ENCODE results near the gene PIK3C2G. TPM values are rescaled to one million over a fixed set of nuclear protein-coding genes. Genes with fewer than 3 reads are reported as not detected.

The PIK3C2G gene
- total RNA-seq, 1 experiment from 2014 or later, result not detected

DNA sequence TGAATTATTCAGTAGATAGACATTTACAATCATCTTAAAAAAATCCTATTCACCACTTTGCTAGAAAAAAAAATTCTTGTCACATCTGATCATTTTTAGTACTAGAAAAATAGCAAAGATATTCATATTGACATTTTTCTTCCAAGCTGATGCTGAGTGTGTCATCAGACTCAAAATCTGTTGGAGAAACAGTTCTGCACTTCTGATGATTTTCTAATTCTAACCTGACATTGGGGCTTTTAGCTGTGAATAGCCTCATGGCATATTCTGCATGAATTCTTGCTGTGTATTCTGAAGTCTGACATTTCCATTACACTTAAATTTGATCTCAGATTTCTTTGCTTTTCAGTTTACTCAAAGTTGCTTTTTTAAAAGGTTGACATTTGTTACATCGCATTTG lies 150.1 kb downstream of the PIK3C2G start:
- peak; percentile 5 for DNase-seq
- H3K4me1 ChIP-seq (ENCODE audit: low read length), result no peaks in the 10 kb centered on the region
- no peak overlapping the region for H3K4me2 ChIP-seq (ENCODE audit: low read depth, low read length, poor library complexity, severe bottlenecking)
- no peaks in the 10 kb centered on the region for H3K79me2 ChIP-seq (ENCODE audit: low read length)
- no peak overlapping the region for H3K27ac ChIP-seq (ENCODE audit: low read length)
- no peaks in the 10 kb centered on the region for H3K36me3 ChIP-seq (ENCODE audit: insufficient read depth, low read length)
- no peak overlapping the region for H3K4me3 ChIP-seq (ENCODE audit: low read length)
- no peaks in the 10 kb centered on the region for H3K9me3 ChIP-seq (ENCODE audit: low read length)
- H3K9ac ChIP-seq (ENCODE audit: low read length), result no peak overlapping the region
- H3K27me3 ChIP-seq (ENCODE audit: low read length), result no peaks in the 10 kb centered on the region
- no peaks in the 10 kb centered on the region for H3K9me2 ChIP-seq (replicated peaks; ENCODE audit: insufficient read depth, low read length)
- H4K20me1 ChIP-seq (ENCODE audit: insufficient read depth, low read depth, low read length), result no peaks in the 10 kb centered on the region
- H2AFZ ChIP-seq (ENCODE audit: low read length), result no peak overlapping the region

- Histone ChIP-seq H3K79me2 (ENCODE audit: low read length) (no peaks in the 10 kb centered on the region), H2AFZ (ENCODE audit: low read length) (no peak overlapping the region), H3K9ac (ENCODE audit: low read length) (no peak overlapping the region), H4K20me1 (ENCODE audit: insufficient read depth, low read depth, low read length) (no peaks in the 10 kb centered on the region), H3K27me3 (ENCODE audit: low read length) (no peaks in the 10 kb centered on the region), H3K4me3 (ENCODE audit: low read length) (no peak overlapping the region), H3K9me2 (replicated peaks; ENCODE audit: insufficient read depth, low read length) (no peaks in the 10 kb centered on the region), H3K36me3 (ENCODE audit: insufficient read depth, low read length) (no peaks in the 10 kb centered on the region), H3K27ac (ENCODE audit: low read length) (no peak overlapping the region), H3K4me1 (ENCODE audit: low read length) (no peaks in the 10 kb centered on the region), H3K9me3 (ENCODE audit: low read length) (no peaks in the 10 kb centered on the region), H3K4me2 (ENCODE audit: low read depth, low read length, poor library complexity, severe bottlenecking) (no peak overlapping the region)
- peak; percentile 5 for DNase-seq
Observed at GRCh38 chr12:18414671-18415070, 153.4 kb downstream of the PIK3C2G start.

GRCh38 chr12:18415227-18415626 lies 153.9 kb downstream of the PIK3C2G start:
- H2AFZ ChIP-seq (ENCODE audit: low read length), result no peak overlapping the region

DNA sequence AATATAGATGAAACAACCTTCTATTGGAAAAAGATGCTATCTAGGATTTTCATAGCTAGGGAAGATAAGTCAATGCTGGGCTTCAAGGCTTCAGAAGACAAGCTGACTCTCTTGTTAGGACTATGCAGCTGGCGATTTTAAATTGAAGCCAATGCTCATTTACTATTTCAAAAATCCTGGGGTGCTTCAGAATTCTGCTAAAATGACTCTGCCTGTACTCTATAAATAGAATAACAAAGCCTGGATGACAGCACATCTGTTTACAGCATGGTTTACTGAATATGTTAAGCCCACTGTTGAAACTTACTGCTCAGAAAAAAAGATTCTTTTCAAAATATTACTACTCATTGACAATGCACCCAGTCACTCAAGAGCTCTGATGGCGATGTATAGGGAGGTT lies 155.1 kb downstream of the PIK3C2G start:
- no peak overlapping the region for H3K27ac ChIP-seq (ENCODE audit: low read length)
- H3K36me3 ChIP-seq (ENCODE audit: insufficient read depth, low read length), result no peaks in the 10 kb centered on the region
- no peak for DNase-seq
- no peaks in the 10 kb centered on the region for H3K79me2 ChIP-seq (ENCODE audit: low read length)
- H3K4me3 ChIP-seq (ENCODE audit: low read length), result no peak overlapping the region
- H3K9me3 ChIP-seq (ENCODE audit: low read length), result no peaks in the 10 kb centered on the region
- H3K9ac ChIP-seq (ENCODE audit: low read length), result no peak overlapping the region
- H3K4me1 ChIP-seq (ENCODE audit: low read length), result no peaks in the 10 kb centered on the region
- H3K27me3 ChIP-seq (ENCODE audit: low read length), result no peaks in the 10 kb centered on the region
- no peak overlapping the region for H2AFZ ChIP-seq (ENCODE audit: low read length)
- H3K9me2 ChIP-seq (replicated peaks; ENCODE audit: insufficient read depth, low read length), result no peaks in the 10 kb centered on the region
- H4K20me1 ChIP-seq (ENCODE audit: insufficient read depth, low read depth, low read length), result no peaks in the 10 kb centered on the region
- H3K4me2 ChIP-seq (ENCODE audit: low read depth, low read length, poor library complexity, severe bottlenecking), result no peak overlapping the region

More at GRCh38 chr12:18415227-18415626, 153.9 kb downstream of the PIK3C2G start:
- peak; percentile 9 for DNase-seq
- Histone ChIP-seq H4K20me1 (ENCODE audit: insufficient read depth, low read depth, low read length) (no peaks in the 10 kb centered on the region), H3K9me3 (ENCODE audit: low read length) (no peaks in the 10 kb centered on the region), H3K4me2 (ENCODE audit: low read depth, low read length, poor library complexity, severe bottlenecking) (no peak overlapping the region), H3K4me3 (ENCODE audit: low read length) (no peak overlapping the region), H3K36me3 (ENCODE audit: insufficient read depth, low read length) (no peaks in the 10 kb centered on the region), H3K9ac (ENCODE audit: low read length) (no peak overlapping the region), H3K27me3 (ENCODE audit: low read length) (no peaks in the 10 kb centered on the region), H3K9me2 (replicated peaks; ENCODE audit: insufficient read depth, low read length) (no peaks in the 10 kb centered on the region), H3K27ac (ENCODE audit: low read length) (no peak overlapping the region), H3K79me2 (ENCODE audit: low read length) (no peaks in the 10 kb centered on the region), H3K4me1 (ENCODE audit: low read length) (no peaks in the 10 kb centered on the region)

DNA sequence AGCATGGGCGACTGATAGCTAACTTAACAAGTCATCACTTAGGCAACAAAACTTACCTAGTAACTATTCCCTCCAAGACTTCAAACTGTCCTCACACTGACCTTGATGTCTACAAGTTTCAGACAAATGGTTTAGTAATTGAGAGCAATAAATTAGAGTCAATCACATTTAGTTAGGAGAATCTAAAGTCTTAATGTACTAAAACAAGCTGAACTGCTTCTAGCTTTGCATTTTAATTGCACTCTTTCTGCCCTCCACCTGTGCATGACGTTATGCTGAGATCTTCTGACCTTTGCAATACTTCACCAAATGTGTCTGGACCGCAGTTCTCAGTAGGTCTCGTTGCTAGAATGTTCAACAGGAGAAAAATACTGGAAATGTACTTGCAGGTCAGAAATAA lies 158.0 kb downstream of the PIK3C2G start:
- no peaks in the 10 kb centered on the region for H3K9me2 ChIP-seq (replicated peaks; ENCODE audit: insufficient read depth, low read length)
- no peak overlapping the region for H3K4me2 ChIP-seq (ENCODE audit: low read depth, low read length, poor library complexity, severe bottlenecking)
- H3K27me3 ChIP-seq (ENCODE audit: low read length), result no peaks in the 10 kb centered on the region
- no peaks in the 10 kb centered on the region for H3K4me1 ChIP-seq (ENCODE audit: low read length)
- no peaks in the 10 kb centered on the region for H3K9me3 ChIP-seq (ENCODE audit: low read length)
- H3K27ac ChIP-seq (ENCODE audit: low read length), result no peak overlapping the region
- H2AFZ ChIP-seq (ENCODE audit: low read length), result no peak overlapping the region
- no peaks in the 10 kb centered on the region for H3K79me2 ChIP-seq (ENCODE audit: low read length)
- no peak overlapping the region for H3K4me3 ChIP-seq (ENCODE audit: low read length)
- no peaks in the 10 kb centered on the region for H4K20me1 ChIP-seq (ENCODE audit: insufficient read depth, low read depth, low read length)
- DNase-seq, result no peak
- H3K9ac ChIP-seq (ENCODE audit: low read length), result no peak overlapping the region
- no peaks in the 10 kb centered on the region for H3K36me3 ChIP-seq (ENCODE audit: insufficient read depth, low read length)

DNA sequence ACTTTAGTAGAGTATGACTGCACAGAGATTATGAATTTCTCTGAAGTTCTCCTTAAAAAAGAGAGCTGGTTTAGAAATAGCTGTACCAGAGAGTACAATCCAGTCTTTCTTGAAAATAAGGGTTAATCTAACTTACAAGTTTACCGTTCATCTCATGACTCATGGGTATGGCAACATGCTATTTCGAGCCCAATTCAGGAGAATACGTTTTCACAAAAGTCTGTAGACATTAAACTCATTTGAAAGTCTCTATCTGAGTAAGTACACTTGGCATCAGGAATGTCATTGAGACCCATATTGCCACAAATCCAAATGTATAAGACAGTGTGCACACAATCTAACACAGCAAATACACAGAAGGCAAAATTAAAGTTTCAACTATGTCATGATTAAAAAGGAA lies 160.5 kb downstream of the PIK3C2G start:
- Histone ChIP-seq H3K79me2 (ENCODE audit: low read length) (no peaks in the 10 kb centered on the region), H3K4me3 (ENCODE audit: low read length) (no peak overlapping the region), H4K20me1 (ENCODE audit: insufficient read depth, low read depth, low read length) (no peaks in the 10 kb centered on the region), H3K27ac (ENCODE audit: low read length) (no peak overlapping the region), H3K27me3 (ENCODE audit: low read length) (no peaks in the 10 kb centered on the region), H2AFZ (ENCODE audit: low read length) (no peak overlapping the region), H3K9ac (ENCODE audit: low read length) (no peak overlapping the region), H3K36me3 (ENCODE audit: insufficient read depth, low read length) (no peaks in the 10 kb centered on the region), H3K4me1 (ENCODE audit: low read length) (no peaks in the 10 kb centered on the region), H3K4me2 (ENCODE audit: low read depth, low read length, poor library complexity, severe bottlenecking) (no peak overlapping the region), H3K9me3 (ENCODE audit: low read length) (no peaks in the 10 kb centered on the region), H3K9me2 (replicated peaks; ENCODE audit: insufficient read depth, low read length) (no peaks in the 10 kb centered on the region)
- no peak for DNase-seq

GRCh38 chr12:18422871-18423270 lies 161.6 kb downstream of the PIK3C2G start:
- Histone ChIP-seq H3K4me2 (ENCODE audit: low read depth, low read length, poor library complexity, severe bottlenecking) (no peak overlapping the region), H3K9me3 (ENCODE audit: low read length) (no peaks in the 10 kb centered on the region), H3K9ac (ENCODE audit: low read length) (no peak overlapping the region), H4K20me1 (ENCODE audit: insufficient read depth, low read depth, low read length) (no peaks in the 10 kb centered on the region), H3K9me2 (replicated peaks; ENCODE audit: insufficient read depth, low read length) (no peaks in the 10 kb centered on the region), H3K36me3 (ENCODE audit: insufficient read depth, low read length) (no peaks in the 10 kb centered on the region), H2AFZ (ENCODE audit: low read length) (no peak overlapping the region), H3K27ac (ENCODE audit: low read length) (no peak overlapping the region), H3K27me3 (ENCODE audit: low read length) (no peaks in the 10 kb centered on the region), H3K79me2 (ENCODE audit: low read length) (no peaks in the 10 kb centered on the region), H3K4me1 (ENCODE audit: low read length) (no peaks in the 10 kb centered on the region), H3K4me3 (ENCODE audit: low read length) (no peak overlapping the region)
- no peak for DNase-seq

DNA sequence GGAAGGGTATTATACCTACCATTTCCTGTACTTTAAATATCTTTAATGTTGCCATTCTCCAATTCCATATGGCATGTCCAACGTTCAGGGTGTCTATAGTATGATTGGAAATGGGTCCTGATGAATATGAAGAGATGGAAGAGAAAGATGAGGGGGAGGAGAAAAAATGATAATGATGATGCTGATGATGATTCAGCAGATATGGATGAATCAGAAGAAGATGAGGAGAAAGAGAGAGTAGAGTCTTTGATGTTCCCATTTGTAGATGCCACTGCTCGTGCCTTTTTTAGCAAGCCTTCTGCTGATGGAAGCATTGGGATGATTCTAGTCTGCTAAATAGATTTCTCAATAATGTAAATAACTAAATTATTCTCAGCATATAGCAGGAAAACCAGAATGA lies 163.5 kb downstream of the PIK3C2G start:
- H3K9me2 ChIP-seq (replicated peaks; ENCODE audit: insufficient read depth, low read length), result no peaks in the 10 kb centered on the region
- no peaks in the 10 kb centered on the region for H4K20me1 ChIP-seq (ENCODE audit: insufficient read depth, low read depth, low read length)
- no peaks in the 10 kb centered on the region for H3K9me3 ChIP-seq (ENCODE audit: low read length)
- no peak overlapping the region for H3K9ac ChIP-seq (ENCODE audit: low read length)
- no peaks in the 10 kb centered on the region for H3K36me3 ChIP-seq (ENCODE audit: insufficient read depth, low read length)
- no peaks in the 10 kb centered on the region for H3K27me3 ChIP-seq (ENCODE audit: low read length)
- DNase-seq, result no peak
- H3K4me3 ChIP-seq (ENCODE audit: low read length), result no peak overlapping the region
- no peaks in the 10 kb centered on the region for H3K4me1 ChIP-seq (ENCODE audit: low read length)
- H3K79me2 ChIP-seq (ENCODE audit: low read length), result no peaks in the 10 kb centered on the region
- H3K4me2 ChIP-seq (ENCODE audit: low read depth, low read length, poor library complexity, severe bottlenecking), result no peak overlapping the region
- H2AFZ ChIP-seq (ENCODE audit: low read length), result no peak overlapping the region
- H3K27ac ChIP-seq (ENCODE audit: low read length), result no peak overlapping the region

DNA sequence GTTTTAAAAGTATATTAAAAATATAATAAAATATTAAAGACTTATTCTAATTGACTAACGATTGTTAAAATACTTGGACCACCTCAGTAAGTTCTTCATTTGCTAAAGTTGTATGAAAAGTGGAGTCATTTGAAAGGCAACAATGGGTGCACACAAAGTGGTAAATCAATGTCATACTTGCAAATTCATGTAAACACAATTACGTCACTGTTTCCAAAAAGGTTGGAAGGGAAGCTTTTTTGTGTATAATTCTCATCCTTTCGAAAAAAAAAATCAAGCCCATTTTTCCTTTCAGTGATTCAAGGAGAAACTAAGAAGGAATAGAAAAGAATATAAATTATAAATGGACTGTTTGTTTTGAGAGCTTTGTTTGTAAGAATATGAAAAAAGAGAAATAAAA lies 166.2 kb downstream of the PIK3C2G start:
- Histone ChIP-seq H3K27ac (ENCODE audit: low read length) (no peak overlapping the region), H2AFZ (ENCODE audit: low read length) (no peak overlapping the region), H3K4me1 (ENCODE audit: low read length) (no peaks in the 10 kb centered on the region), H4K20me1 (ENCODE audit: insufficient read depth, low read depth, low read length) (no peaks in the 10 kb centered on the region), H3K79me2 (ENCODE audit: low read length) (no peaks in the 10 kb centered on the region), H3K4me2 (ENCODE audit: low read depth, low read length, poor library complexity, severe bottlenecking) (no peak overlapping the region), H3K27me3 (ENCODE audit: low read length) (no peaks in the 10 kb centered on the region), H3K36me3 (ENCODE audit: insufficient read depth, low read length) (no peaks in the 10 kb centered on the region), H3K9me3 (ENCODE audit: low read length) (no peaks in the 10 kb centered on the region), H3K4me3 (ENCODE audit: low read length) (no peak overlapping the region), H3K9me2 (replicated peaks; ENCODE audit: insufficient read depth, low read length) (no peaks in the 10 kb centered on the region), H3K9ac (ENCODE audit: low read length) (no peak overlapping the region)
- DNase-seq, result no peak

Measured in Karpas-422 (cell line).